Left forelimb (tissue), 1 donor: ENCODE measurements around the gene TMOD1.
"Not testable (repeated sequence)": the region's sequence is repeated elsewhere in the genome, so short reads cannot be mapped to it uniquely, and the experiment has no call there.

Experiments used
- DNase-seq: peaks from one replicate; pipeline ENCODE4 v3.0.0-alpha.2; 2018; ENCODE audit warnings: low spot score

Gene TMOD1

GRCh38 chr9:97498846-97499245 is 2.6 kb upstream of the TMOD1 start:
- not testable (repeated sequence) for DNase-seq

GRCh38 chr9:97500263-97500662 is 1.2 kb upstream of the TMOD1 start:
- no peak for DNase-seq

GRCh38 chr9:97500765-97501176 is 695 bp upstream of the TMOD1 start:
- no peak for DNase-seq

- no peak for DNase-seq
Measured at GRCh38 chr9:97501972-97502221, 431 bp downstream of the TMOD1 start.

GRCh38 chr9:97502222-97502983 is 937 bp downstream of the TMOD1 start:
- no peak for DNase-seq

- no peak for DNase-seq
Measured at GRCh38 chr9:97502984-97503861, 1.8 kb downstream of the TMOD1 start.

GRCh38 chr9:97503862-97504210 is 2.4 kb downstream of the TMOD1 start:
- DNase-seq: no peak

GRCh38 chr9:97504381-97505216 is 3.1 kb downstream of the TMOD1 start:
- DNase-seq: no peak

GRCh38 chr9:97505845-97506244 is 4.4 kb downstream of the TMOD1 start:
- DNase-seq: no peak

GRCh38 chr9:97506306-97506705 is 4.8 kb downstream of the TMOD1 start:
- DNase-seq: no peak

- peak; percentile 9 for DNase-seq
Measured at GRCh38 chr9:97506787-97507186, 5.3 kb downstream of the TMOD1 start.

GRCh38 chr9:97507428-97507984 is 6.0 kb downstream of the TMOD1 start:
- peak; percentile 20 for DNase-seq

GRCh38 chr9:97508852-97509251 is 7.4 kb downstream of the TMOD1 start:
- peak; percentile 22 for DNase-seq

GRCh38 chr9:97510797-97511654 is 9.6 kb downstream of the TMOD1 start:
- DNase-seq: peak; percentile 15

GRCh38 chr9:97511655-97512427 is 10.4 kb downstream of the TMOD1 start:
- DNase-seq: peak; percentile 33

GRCh38 chr9:97512966-97513560 is 11.6 kb downstream of the TMOD1 start:
- peak; percentile 20 for DNase-seq

- peak; percentile 48 for DNase-seq
Measured at GRCh38 chr9:97514531-97514930, 13.1 kb downstream of the TMOD1 start.

- DNase-seq: peak; percentile 26
Measured at GRCh38 chr9:97515662-97516061, 14.2 kb downstream of the TMOD1 start.

- peak; percentile 44 for DNase-seq
Measured at GRCh38 chr9:97516111-97516510, 14.6 kb downstream of the TMOD1 start.
